Measurements from ENCODE around the gene EEFSEC.

Gene EEFSEC

DNA sequence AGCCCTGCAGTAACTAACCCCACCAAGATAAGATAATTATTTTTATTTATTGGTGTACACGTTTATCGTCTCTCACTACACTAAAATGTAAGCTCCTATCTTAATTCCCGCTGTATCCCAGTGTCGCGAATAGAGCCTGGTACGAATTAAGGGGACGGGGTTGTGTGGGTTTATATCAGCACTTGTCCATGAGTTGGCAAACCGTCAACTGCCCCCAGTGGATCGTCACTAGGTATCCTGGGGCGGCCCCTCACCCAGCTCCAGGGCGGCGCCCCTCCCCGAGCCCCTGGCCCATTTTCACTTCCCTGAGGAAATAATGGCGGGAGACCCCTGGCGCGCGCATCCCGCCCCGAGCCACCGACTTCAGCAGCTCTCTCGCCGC lies 30.1 kb upstream of the EEFSEC start:
- peak; percentile 4 for DNase-seq
- TF ChIP-seq EZH2 (optimal IDR thresholded peaks at IDR 0.05; ENCODE audit: low read depth, low read length), result no peak
- TF ChIP-seq, protein P1, sequence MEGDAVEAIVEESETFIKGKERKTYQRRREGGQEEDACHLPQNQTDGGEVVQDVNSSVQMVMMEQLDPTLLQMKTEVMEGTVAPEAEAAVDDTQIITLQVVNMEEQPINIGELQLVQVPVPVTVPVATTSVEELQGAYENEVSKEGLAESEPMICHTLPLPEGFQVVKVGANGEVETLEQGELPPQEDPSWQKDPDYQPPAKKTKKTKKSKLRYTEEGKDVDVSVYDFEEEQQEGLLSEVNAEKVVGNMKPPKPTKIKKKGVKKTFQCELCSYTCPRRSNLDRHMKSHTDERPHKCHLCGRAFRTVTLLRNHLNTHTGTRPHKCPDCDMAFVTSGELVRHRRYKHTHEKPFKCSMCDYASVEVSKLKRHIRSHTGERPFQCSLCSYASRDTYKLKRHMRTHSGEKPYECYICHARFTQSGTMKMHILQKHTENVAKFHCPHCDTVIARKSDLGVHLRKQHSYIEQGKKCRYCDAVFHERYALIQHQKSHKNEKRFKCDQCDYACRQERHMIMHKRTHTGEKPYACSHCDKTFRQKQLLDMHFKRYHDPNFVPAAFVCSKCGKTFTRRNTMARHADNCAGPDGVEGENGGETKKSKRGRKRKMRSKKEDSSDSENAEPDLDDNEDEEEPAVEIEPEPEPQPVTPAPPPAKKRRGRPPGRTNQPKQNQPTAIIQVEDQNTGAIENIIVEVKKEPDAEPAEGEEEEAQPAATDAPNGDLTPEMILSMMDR (IDR thresholded peaks at IDR 0.05; ENCODE audit: low read length), result no peak
- no peak for TF ChIP-seq EZH2phosphoT487 (IDR thresholded peaks at IDR 0.05; ENCODE audit: low read length)
- peak overlapping the region; percentile 94 for H3K9ac ChIP-seq (ENCODE audit: low read length)

DNA sequence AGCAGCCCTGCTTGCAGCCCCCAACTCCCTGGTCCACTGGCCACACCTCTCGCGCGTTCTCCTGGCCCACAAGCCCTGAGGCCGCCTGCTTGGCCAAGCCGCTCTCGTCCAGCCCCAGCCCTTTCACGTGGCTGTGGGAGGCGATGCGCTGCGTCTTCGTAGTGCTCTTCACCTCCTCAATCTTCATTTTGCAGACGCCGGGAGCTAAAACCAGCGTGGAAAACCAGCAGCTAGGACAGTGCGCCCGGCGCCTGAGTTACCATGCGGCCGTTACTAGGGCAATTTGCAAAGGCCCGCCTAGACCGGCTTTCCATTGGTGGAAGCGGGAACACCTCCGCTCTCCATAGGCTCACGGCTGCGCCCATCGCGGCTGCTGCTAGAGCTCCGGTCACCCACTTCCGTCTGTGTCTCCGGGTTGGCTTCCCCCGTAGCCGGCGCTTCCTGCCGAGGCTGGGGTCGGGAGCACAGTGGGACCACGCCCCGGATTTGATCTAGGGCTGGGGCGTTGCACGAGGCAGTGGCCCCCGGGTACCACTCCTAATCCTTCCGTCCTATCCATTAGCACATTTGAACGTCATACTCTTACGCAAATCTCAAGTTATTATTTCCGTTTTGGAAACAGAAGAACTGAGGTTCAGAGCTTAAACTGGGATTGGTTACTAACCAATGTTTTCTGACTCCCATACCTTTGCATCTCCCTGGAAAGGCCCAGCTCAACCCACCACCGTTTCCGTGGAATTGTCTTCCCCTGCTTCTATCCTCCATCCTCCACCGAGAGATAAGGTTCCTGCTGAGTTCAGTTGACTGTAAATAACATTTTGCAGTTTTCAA lies 29.5 kb upstream of the EEFSEC start, which contains the start of gene RUVBL1:
TSS of gene RUVBL1 (minus strand) at position 275 of the 831 bp plus-strand sequence. CDS start at position 187, 88 bp downstream.
- Histone ChIP-seq H3K27me3 (replicated peaks; ENCODE audit: insufficient read depth, low read length) (no peaks in the 10 kb centered on the region), H3K79me2 (ENCODE audit: low read length) (peaks cover 27% of the 10 kb centered on the region), H4K20me1 (ENCODE audit: insufficient read depth, low read length) (no peaks in the 10 kb centered on the region), H3K36me3 (replicated peaks; ENCODE audit: insufficient read depth, low read length) (no peaks in the 10 kb centered on the region), H3K4me3 (ENCODE audit: low read length) (peak within 1 kb of the TSS; percentile 93), H3K9me3 (replicated peaks; ENCODE audit: insufficient read depth, low read length) (no peaks in the 10 kb centered on the region), H3F3A (ENCODE audit: insufficient read depth, low read length) (peaks cover 3% of the 10 kb centered on the region; the same call in 1 of the 2 replicates), H2AFZ (ENCODE audit: low read length) (peak within 1 kb of the TSS; percentile 97), H3K27ac (ENCODE audit: low read length) (peak within 1 kb of the TSS; percentile 64), H3K4me1 (ENCODE audit: low read length) (peaks cover 9% of the 10 kb centered on the region; the same call in 1 of the 2 replicates), H3K9ac (ENCODE audit: low read length) (peak within 1 kb of the TSS; percentile 94), H3K4me2 (ENCODE audit: low read depth, low read length) (peak within 1 kb of the TSS; percentile 77), H3K9me2 (replicated peaks; ENCODE audit: insufficient read depth, low read length) (no peaks in the 10 kb centered on the region)
- TF ChIP-seq, protein P1 (IDR thresholded peaks at IDR 0.05; ENCODE audit: low read length), result no peak
- TF ChIP-seq EZH2 (optimal IDR thresholded peaks at IDR 0.05; ENCODE audit: low read depth, low read length), result no peak
- no peak for TF ChIP-seq EZH2phosphoT487 (IDR thresholded peaks at IDR 0.05; ENCODE audit: low read length)
- peak; percentile 98 for DNase-seq

More for the DNA sequence above, 30.1 kb upstream of the EEFSEC start:
- H3K36me3 ChIP-seq (replicated peaks; ENCODE audit: insufficient read depth, low read length), result no peaks in the 10 kb centered on the region
- H4K20me1 ChIP-seq (ENCODE audit: insufficient read depth, low read length), result no peaks in the 10 kb centered on the region
- H2AFZ ChIP-seq (ENCODE audit: low read length), result peak overlapping the region; percentile 71
- H3K9me2 ChIP-seq (replicated peaks; ENCODE audit: insufficient read depth, low read length), result no peaks in the 10 kb centered on the region
- H3K4me3 ChIP-seq (ENCODE audit: low read length), result peak overlapping the region; percentile 93
- peaks cover 9% of the 10 kb centered on the region; the same call in 1 of the 2 replicates for H3K4me1 ChIP-seq (ENCODE audit: low read length)
- H3K9me3 ChIP-seq (replicated peaks; ENCODE audit: insufficient read depth, low read length), result no peaks in the 10 kb centered on the region
- peak overlapping the region; percentile 64 for H3K27ac ChIP-seq (ENCODE audit: low read length)
- peaks cover 32% of the 10 kb centered on the region for H3K79me2 ChIP-seq (ENCODE audit: low read length)
- H3K27me3 ChIP-seq (replicated peaks; ENCODE audit: insufficient read depth, low read length), result no peaks in the 10 kb centered on the region
- peaks cover 3% of the 10 kb centered on the region; the same call in 1 of the 2 replicates for H3F3A ChIP-seq (ENCODE audit: insufficient read depth, low read length)
- peak overlapping the region; percentile 77 for H3K4me2 ChIP-seq (ENCODE audit: low read depth, low read length)

DNA sequence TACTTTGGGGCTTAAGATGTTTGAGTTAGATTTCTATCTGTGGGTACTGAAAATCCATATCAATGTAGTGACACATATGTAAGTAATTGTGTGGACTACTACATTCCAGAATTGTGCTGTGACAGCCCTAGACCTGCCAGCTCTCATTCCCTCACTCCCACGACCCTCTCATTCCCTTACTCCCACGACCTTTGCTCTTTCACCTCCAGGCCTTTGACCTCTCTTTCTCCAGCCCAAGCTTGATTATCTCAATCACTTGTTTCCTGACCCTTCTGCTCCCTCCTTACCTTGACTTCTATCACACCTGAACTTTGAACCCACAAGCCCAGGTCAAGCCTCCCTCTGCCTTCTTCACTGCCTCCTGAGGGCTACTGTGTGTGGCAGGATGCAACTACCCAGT lies 26.0 kb upstream of the EEFSEC start:
- no peaks in the 10 kb centered on the region for H4K20me1 ChIP-seq (ENCODE audit: insufficient read depth, low read length)
- no peak overlapping the region for H3K27ac ChIP-seq (ENCODE audit: low read length)
- peaks cover 7% of the 10 kb centered on the region; the same call in 1 of the 2 replicates for H3K4me1 ChIP-seq (ENCODE audit: low read length)
- H3K4me3 ChIP-seq (ENCODE audit: low read length), result no peak overlapping the region
- no peak overlapping the region for H3K9ac ChIP-seq (ENCODE audit: low read length)
- no peak for DNase-seq
- no peaks in the 10 kb centered on the region for H3K36me3 ChIP-seq (replicated peaks; ENCODE audit: insufficient read depth, low read length)
- H3K79me2 ChIP-seq (ENCODE audit: low read length), result peaks cover 13% of the 10 kb centered on the region
- H3K4me2 ChIP-seq (ENCODE audit: low read depth, low read length), result no peak overlapping the region
- no peak overlapping the region for H2AFZ ChIP-seq (ENCODE audit: low read length)
- no peaks in the 10 kb centered on the region for H3K27me3 ChIP-seq (replicated peaks; ENCODE audit: insufficient read depth, low read length)
- peaks cover 3% of the 10 kb centered on the region; the same call in 1 of the 2 replicates for H3F3A ChIP-seq (ENCODE audit: insufficient read depth, low read length)
- no peaks in the 10 kb centered on the region for H3K9me3 ChIP-seq (replicated peaks; ENCODE audit: insufficient read depth, low read length)
- TF ChIP-seq, protein P1 (IDR thresholded peaks at IDR 0.05; ENCODE audit: low read length), result no peak
- TF ChIP-seq EZH2phosphoT487 (IDR thresholded peaks at IDR 0.05; ENCODE audit: low read length) (no peak), EZH2 (optimal IDR thresholded peaks at IDR 0.05; ENCODE audit: low read depth, low read length) (no peak)
- no peaks in the 10 kb centered on the region for H3K9me2 ChIP-seq (replicated peaks; ENCODE audit: insufficient read depth, low read length)

All from MM.1S (cell line).